Mononuclear cell (primary cell): ENCODE measurements around the gene AKT1. TPM values are rescaled to one million over a fixed set of nuclear protein-coding genes. Genes with fewer than 3 reads are reported as not detected.

ENCODE experiments used
- H3K27me3 ChIP-seq: 2 replicates; pipeline ENCODE4 v1.6.0; 2011; ENCODE audit warnings: low read length, control low read depth; ENCODE audit not compliant: insufficient read depth
- H3K4me1 ChIP-seq: 2 replicates; pipeline ENCODE4 v1.5.1; 2011; ENCODE audit warnings: mild to moderate bottlenecking, low read length, control low read depth; ENCODE audit not compliant: insufficient read depth
- H3K4me3 ChIP-seq: 2 replicates; pipeline ENCODE4 v1.5.1; 2011; ENCODE audit warnings: mild to moderate bottlenecking, low read length, moderate library complexity
- H3K9me3 ChIP-seq: 2 replicates; pipeline ENCODE4 v1.5.1; 2011; ENCODE audit warnings: low read depth, mild to moderate bottlenecking, control low read depth, low read length
- total RNA-seq: library from RNA; depleted of rRNA; stranded (reverse); fragments of >200 nt; gene quantifications from one replicate; pipeline ENCODE4 v1.2.3, GENCODE V29; 2012

Gene AKT1
- total RNA-seq, 1 donor: 86.8 TPM

GRCh38 chr14:104787736-104788135 lies 7.8 kb downstream of the AKT1 start:
- Histone ChIP-seq H3K9me3 (no peaks in the 10 kb centered on the region), H3K4me1 (peaks cover 38% of the 10 kb centered on the region), H3K4me3 (no peak overlapping the region), H3K27me3 (no peaks in the 10 kb centered on the region)

GRCh38 chr14:104786726-104787675 lies 8.5 kb downstream of the AKT1 start:
- no peaks in the 10 kb centered on the region for H3K9me3 ChIP-seq
- H3K4me1 ChIP-seq: peaks cover 34% of the 10 kb centered on the region
- no peaks in the 10 kb centered on the region for H3K27me3 ChIP-seq
- no peak overlapping the region for H3K4me3 ChIP-seq

- Histone ChIP-seq H3K4me1 (peaks cover 34% of the 10 kb centered on the region), H3K9me3 (no peaks in the 10 kb centered on the region), H3K27me3 (no peaks in the 10 kb centered on the region), H3K4me3 (no peak overlapping the region)
Observed at GRCh38 chr14:104786091-104786586, 9.4 kb downstream of the AKT1 start.

GRCh38 chr14:104785708-104786080 lies 9.9 kb downstream of the AKT1 start:
- Histone ChIP-seq H3K27me3 (no peaks in the 10 kb centered on the region), H3K4me3 (no peak overlapping the region), H3K9me3 (no peaks in the 10 kb centered on the region), H3K4me1 (peaks cover 34% of the 10 kb centered on the region)

GRCh38 chr14:104784846-104785707 lies 10.5 kb downstream of the AKT1 start:
- Histone ChIP-seq H3K4me3 (no peak overlapping the region), H3K27me3 (no peaks in the 10 kb centered on the region), H3K9me3 (no peaks in the 10 kb centered on the region), H3K4me1 (peaks cover 34% of the 10 kb centered on the region)

- Histone ChIP-seq H3K4me1 (peaks cover 34% of the 10 kb centered on the region), H3K4me3 (no peak overlapping the region), H3K27me3 (no peaks in the 10 kb centered on the region), H3K9me3 (no peaks in the 10 kb centered on the region)
Observed at GRCh38 chr14:104784218-104784568, 11.4 kb downstream of the AKT1 start.

- no peak overlapping the region for H3K4me3 ChIP-seq
- H3K27me3 ChIP-seq: no peaks in the 10 kb centered on the region
- no peaks in the 10 kb centered on the region for H3K9me3 ChIP-seq
- peaks cover 28% of the 10 kb centered on the region for H3K4me1 ChIP-seq
Observed at GRCh38 chr14:104783484-104784217, 11.9 kb downstream of the AKT1 start.

GRCh38 chr14:104782808-104783139 lies 12.8 kb downstream of the AKT1 start:
- Histone ChIP-seq H3K27me3 (no peaks in the 10 kb centered on the region), H3K9me3 (no peaks in the 10 kb centered on the region), H3K4me3 (no peak overlapping the region), H3K4me1 (peaks cover 19% of the 10 kb centered on the region)

- H3K4me1 ChIP-seq: peaks cover 14% of the 10 kb centered on the region
- no peaks in the 10 kb centered on the region for H3K27me3 ChIP-seq
- no peak overlapping the region for H3K4me3 ChIP-seq
- no peaks in the 10 kb centered on the region for H3K9me3 ChIP-seq
Observed at GRCh38 chr14:104782086-104782807, 13.3 kb downstream of the AKT1 start.

GRCh38 chr14:104781271-104782077 lies 14.1 kb downstream of the AKT1 start:
- Histone ChIP-seq H3K4me3 (no peak overlapping the region), H3K9me3 (no peaks in the 10 kb centered on the region), H3K27me3 (no peaks in the 10 kb centered on the region), H3K4me1 (peaks cover 6% of the 10 kb centered on the region)

GRCh38 chr14:104780513-104781030 lies 15.0 kb downstream of the AKT1 start:
- no peak overlapping the region for H3K4me3 ChIP-seq
- no peaks in the 10 kb centered on the region for H3K27me3 ChIP-seq
- no peaks in the 10 kb centered on the region for H3K4me1 ChIP-seq
- no peaks in the 10 kb centered on the region for H3K9me3 ChIP-seq

GRCh38 chr14:104779776-104780512 lies 15.6 kb downstream of the AKT1 start:
- Histone ChIP-seq H3K4me3 (no peak overlapping the region), H3K9me3 (no peaks in the 10 kb centered on the region), H3K27me3 (no peaks in the 10 kb centered on the region), H3K4me1 (no peaks in the 10 kb centered on the region)

- no peaks in the 10 kb centered on the region for H3K27me3 ChIP-seq
- no peaks in the 10 kb centered on the region for H3K9me3 ChIP-seq
- no peak overlapping the region for H3K4me3 ChIP-seq
- H3K4me1 ChIP-seq: no peaks in the 10 kb centered on the region
Observed at GRCh38 chr14:104778694-104779331, 16.7 kb downstream of the AKT1 start.
